ENCODE data around the gene C4orf50.

The C4orf50 gene

DNA sequence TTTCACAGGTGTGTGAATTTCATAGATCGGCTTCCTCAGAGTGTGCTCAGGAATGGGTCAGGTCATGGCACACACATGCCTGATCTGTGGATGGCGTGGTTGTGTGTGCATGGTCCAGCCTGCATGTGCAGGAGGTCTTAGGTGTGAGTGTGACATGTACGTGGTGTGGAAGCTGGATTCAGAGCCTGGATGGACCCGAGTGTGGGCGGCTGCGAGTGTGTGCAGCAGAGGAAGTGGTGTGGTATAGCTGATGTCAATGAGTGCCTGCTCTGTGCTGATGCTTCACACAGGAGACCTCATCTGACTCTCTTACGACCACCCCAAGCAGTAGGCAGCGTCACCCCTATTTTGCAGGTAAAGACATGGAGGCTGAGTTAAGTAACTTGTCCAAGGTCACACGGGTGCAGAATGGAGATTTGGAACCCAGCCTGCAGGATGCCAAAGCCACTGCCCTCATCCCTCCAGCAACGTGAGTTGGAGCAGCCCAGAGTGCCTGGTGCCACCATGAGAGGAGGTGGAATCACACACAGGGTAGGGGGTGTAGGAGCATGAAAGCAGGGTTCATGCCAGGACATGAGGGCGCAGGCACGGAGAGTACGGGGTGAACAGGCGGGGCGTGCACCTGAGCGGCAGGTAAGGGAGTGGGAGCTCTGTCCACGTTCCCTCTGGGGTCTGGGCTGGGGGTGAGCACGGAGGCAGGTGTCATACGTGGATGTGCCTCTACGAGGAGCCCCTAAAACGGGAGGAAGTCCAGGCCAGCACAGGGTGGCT is 24.2 kb upstream of the C4orf50 start:
- Histone ChIP-seq H3K9me3 (ENCODE audit: control insufficient read depth, insufficient read depth, low read length) (no peaks in the 10 kb centered on the region), H3K4me1 (ENCODE audit: control insufficient read depth, insufficient read depth, low read length) (no peaks in the 10 kb centered on the region), H3K4me3 (ENCODE audit: low read depth, low read length) (no peak overlapping the region), H3K9ac (ENCODE audit: low read depth, low read length) (no peak overlapping the region), H3K27me3 (ENCODE audit: control insufficient read depth, insufficient read depth, low read length) (no peaks in the 10 kb centered on the region), H3K36me3 (ENCODE audit: control insufficient read depth, insufficient read depth, low read length) (no peaks in the 10 kb centered on the region)

DNA sequence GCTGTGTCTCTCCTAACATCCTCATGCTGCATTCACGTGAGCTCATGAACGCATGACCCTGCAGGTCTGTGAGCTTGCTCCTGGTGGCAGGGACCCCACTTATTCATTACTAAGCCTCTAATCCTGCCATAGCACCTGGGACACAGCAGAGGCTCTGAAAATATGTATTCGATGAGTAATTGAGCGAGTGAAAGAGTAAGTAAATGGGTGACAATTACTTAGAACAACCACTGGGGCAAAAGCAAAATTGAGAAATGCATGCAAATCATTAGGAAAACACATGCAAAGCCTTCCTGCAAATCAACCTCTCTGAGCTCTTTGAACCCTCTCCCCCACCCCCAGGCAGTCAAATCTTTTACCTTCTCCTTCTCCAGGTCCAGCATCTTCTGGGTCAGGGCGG is 23.6 kb upstream of the C4orf50 start:
- H3K36me3 ChIP-seq (ENCODE audit: control insufficient read depth, insufficient read depth, low read length): no peaks in the 10 kb centered on the region
- H3K27me3 ChIP-seq (ENCODE audit: control insufficient read depth, insufficient read depth, low read length): no peaks in the 10 kb centered on the region
- no peaks in the 10 kb centered on the region for H3K9me3 ChIP-seq (ENCODE audit: control insufficient read depth, insufficient read depth, low read length)
- no peaks in the 10 kb centered on the region for H3K4me1 ChIP-seq (ENCODE audit: control insufficient read depth, insufficient read depth, low read length)
- H3K9ac ChIP-seq (ENCODE audit: low read depth, low read length): no peak overlapping the region
- no peak overlapping the region for H3K4me3 ChIP-seq (ENCODE audit: low read depth, low read length)

DNA sequence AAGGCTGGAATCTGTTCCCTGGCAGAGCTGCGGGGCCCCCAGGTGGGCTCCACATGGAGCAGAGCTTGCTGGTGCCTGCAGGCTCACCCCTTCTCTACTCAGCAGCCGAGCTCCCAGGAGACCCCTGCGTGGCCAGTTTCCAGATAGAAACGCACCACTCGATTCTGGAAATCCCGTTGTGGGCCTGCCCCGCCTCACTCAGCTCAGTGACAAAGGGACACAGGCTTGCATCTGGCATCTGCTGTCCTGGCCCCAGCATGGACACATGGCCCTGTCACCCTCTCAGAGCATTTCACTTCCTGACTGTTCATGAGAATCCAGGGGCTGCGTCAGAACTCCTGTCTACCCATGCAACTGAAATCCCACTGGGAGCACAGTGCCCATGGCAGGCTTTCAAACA is 20.5 kb upstream of the C4orf50 start:
- H3K4me3 ChIP-seq (ENCODE audit: low read depth, low read length): no peak overlapping the region
- H3K27me3 ChIP-seq (ENCODE audit: control insufficient read depth, insufficient read depth, low read length): no peaks in the 10 kb centered on the region
- H3K4me1 ChIP-seq (ENCODE audit: control insufficient read depth, insufficient read depth, low read length): no peaks in the 10 kb centered on the region
- no peak overlapping the region for H3K9ac ChIP-seq (ENCODE audit: low read depth, low read length)
- H3K9me3 ChIP-seq (ENCODE audit: control insufficient read depth, insufficient read depth, low read length): no peaks in the 10 kb centered on the region
- no peaks in the 10 kb centered on the region for H3K36me3 ChIP-seq (ENCODE audit: control insufficient read depth, insufficient read depth, low read length)

DNA sequence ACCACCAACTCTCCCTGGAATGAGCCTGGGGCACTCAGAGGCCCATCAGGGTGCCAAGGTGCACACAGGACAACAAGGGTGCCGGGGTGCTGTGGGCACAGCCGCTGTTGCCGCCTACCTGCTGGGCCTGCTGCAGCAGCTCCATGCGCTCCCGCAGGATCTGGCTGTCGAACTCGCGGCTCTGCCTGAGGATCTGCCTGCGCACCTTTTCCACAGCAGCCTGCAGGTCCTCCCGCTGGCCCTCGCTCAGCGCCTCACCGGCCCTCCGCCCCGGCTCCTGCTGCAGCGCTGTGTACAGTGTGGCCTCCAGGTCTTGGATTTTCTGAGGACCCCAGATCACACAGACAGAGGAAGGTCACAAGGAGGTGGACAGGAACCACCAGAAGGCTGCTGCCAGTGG is 17.6 kb upstream of the C4orf50 start:
- Histone ChIP-seq H3K9ac (ENCODE audit: low read depth, low read length) (no peak overlapping the region), H3K4me3 (ENCODE audit: low read depth, low read length) (no peak overlapping the region), H3K4me1 (ENCODE audit: control insufficient read depth, insufficient read depth, low read length) (no peaks in the 10 kb centered on the region), H3K9me3 (ENCODE audit: control insufficient read depth, insufficient read depth, low read length) (no peaks in the 10 kb centered on the region), H3K27me3 (ENCODE audit: control insufficient read depth, insufficient read depth, low read length) (no peaks in the 10 kb centered on the region), H3K36me3 (ENCODE audit: control insufficient read depth, insufficient read depth, low read length) (no peaks in the 10 kb centered on the region)

DNA sequence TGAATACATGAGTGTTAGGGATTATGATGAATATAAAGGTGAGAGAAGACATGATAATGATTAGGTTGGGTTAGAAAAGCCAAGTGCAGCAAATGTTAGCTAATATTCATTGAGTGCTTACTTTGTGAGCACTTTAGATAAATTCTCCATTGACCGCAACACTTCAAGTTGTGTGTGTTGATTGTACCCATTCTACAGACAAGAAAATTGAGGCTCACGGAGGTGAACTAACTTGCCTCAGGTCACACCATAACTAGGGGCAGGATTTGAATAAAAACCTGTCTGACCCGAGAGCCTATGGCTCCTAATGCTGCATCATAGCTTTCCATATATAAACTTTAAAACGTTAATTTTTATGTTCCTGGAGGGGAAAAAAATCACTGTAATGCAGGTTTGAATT is 15.2 kb upstream of the C4orf50 start:
- Histone ChIP-seq H3K4me3 (ENCODE audit: low read depth, low read length) (no peak overlapping the region), H3K9me3 (ENCODE audit: control insufficient read depth, insufficient read depth, low read length) (no peaks in the 10 kb centered on the region), H3K9ac (ENCODE audit: low read depth, low read length) (no peak overlapping the region), H3K4me1 (ENCODE audit: control insufficient read depth, insufficient read depth, low read length) (no peaks in the 10 kb centered on the region), H3K27me3 (ENCODE audit: control insufficient read depth, insufficient read depth, low read length) (no peaks in the 10 kb centered on the region), H3K36me3 (ENCODE audit: control insufficient read depth, insufficient read depth, low read length) (no peaks in the 10 kb centered on the region)

DNA sequence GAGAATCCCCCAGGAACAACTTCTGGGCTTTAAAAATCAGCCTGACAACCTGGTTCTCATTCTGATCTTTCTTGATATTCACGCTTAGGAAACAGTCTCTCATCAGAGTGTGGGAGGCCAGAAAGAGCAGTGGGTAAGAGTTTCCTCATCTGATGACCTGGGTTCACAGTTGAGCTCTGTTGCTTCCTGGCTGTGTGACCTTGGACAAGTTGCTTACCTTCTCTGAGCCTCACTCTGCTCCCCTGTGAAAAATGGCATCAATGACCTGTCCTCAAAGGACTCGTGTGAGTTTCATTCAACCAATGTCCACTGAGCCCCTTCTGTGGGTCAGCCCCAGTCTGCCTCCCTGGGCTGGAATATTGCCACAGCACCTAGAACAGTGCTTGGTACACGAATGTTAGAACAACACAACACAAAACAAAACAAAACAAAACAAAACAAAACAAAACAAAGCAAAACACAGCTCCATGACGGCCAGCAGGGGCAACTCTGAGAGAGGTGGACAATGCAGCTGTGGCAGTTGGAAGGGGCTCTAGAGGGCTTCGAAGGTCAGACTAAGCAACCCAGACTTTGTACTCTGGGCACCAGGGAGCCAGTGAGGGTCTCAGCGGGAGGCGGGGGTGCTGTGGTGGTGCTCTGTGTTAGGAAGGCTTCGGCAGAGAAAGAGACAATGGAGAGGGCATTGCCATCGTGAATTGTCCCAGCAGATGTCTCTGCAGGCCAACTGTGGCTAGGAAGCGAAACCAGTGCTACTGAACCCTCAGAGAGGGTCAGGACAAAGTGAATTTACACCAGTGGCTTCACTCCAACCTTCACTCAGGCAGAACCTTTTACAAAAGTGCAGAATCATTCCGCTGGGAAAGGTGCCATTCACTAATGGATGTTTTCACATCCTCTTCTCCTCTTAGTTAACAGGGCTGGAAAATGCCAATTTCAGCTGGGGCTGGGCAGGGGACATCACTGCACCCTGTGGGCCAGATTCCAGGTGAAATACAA is 14.3 kb upstream of the C4orf50 start:
- H3K9me3 ChIP-seq (ENCODE audit: control insufficient read depth, insufficient read depth, low read length): no peaks in the 10 kb centered on the region
- H3K4me1 ChIP-seq (ENCODE audit: control insufficient read depth, insufficient read depth, low read length): no peaks in the 10 kb centered on the region
- no peak overlapping the region for H3K9ac ChIP-seq (ENCODE audit: low read depth, low read length)
- no peaks in the 10 kb centered on the region for H3K36me3 ChIP-seq (ENCODE audit: control insufficient read depth, insufficient read depth, low read length)
- no peak overlapping the region for H3K4me3 ChIP-seq (ENCODE audit: low read depth, low read length)
- no peaks in the 10 kb centered on the region for H3K27me3 ChIP-seq (ENCODE audit: control insufficient read depth, insufficient read depth, low read length)

DNA sequence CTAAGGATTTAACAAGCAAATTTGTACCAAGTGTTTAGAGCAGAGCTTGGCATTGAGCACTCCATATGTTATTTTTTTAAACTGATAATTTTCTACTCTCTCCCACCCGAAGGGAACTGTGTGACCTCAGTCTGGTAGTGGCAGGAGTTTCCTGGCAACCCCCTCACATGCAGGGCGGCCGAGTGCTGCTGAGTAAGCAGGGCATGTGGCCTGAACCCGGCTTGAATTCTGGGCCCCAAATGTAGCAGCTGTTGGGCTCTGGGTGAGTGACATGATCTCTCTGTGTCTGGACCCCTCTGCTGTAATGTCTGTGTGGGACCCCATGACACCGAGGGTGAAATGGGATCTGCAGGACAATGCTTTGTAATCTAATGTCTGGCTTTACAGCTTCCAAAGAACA is 13.6 kb upstream of the C4orf50 start:
- Histone ChIP-seq H3K27me3 (ENCODE audit: control insufficient read depth, insufficient read depth, low read length) (no peaks in the 10 kb centered on the region), H3K4me1 (ENCODE audit: control insufficient read depth, insufficient read depth, low read length) (no peaks in the 10 kb centered on the region), H3K36me3 (ENCODE audit: control insufficient read depth, insufficient read depth, low read length) (no peaks in the 10 kb centered on the region), H3K9me3 (ENCODE audit: control insufficient read depth, insufficient read depth, low read length) (no peaks in the 10 kb centered on the region), H3K4me3 (ENCODE audit: low read depth, low read length) (no peak overlapping the region), H3K9ac (ENCODE audit: low read depth, low read length) (no peak overlapping the region)

DNA sequence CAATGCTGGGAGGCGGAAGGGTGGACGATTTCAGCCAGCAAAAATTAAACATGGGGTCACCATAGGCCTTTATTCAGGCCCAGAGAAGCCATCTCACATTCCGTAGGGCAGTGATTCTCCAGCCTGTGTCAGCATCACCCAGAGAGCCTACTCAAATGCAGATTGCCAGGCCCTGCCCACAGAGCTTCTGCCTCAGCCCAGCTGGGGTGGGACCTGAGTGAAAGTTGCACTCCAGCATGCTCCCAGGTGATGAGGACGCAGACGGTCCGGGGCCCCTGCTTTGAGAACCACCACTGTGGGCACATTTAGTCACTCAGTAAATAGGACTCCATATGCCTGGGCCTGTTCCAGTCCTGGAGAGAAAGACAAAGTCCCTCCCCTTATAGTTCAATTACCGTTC is 12.4 kb upstream of the C4orf50 start:
- Histone ChIP-seq H3K4me1 (ENCODE audit: control insufficient read depth, insufficient read depth, low read length) (no peaks in the 10 kb centered on the region), H3K4me3 (ENCODE audit: low read depth, low read length) (no peak overlapping the region), H3K27me3 (ENCODE audit: control insufficient read depth, insufficient read depth, low read length) (no peaks in the 10 kb centered on the region), H3K36me3 (ENCODE audit: control insufficient read depth, insufficient read depth, low read length) (no peaks in the 10 kb centered on the region), H3K9me3 (ENCODE audit: control insufficient read depth, insufficient read depth, low read length) (no peaks in the 10 kb centered on the region), H3K9ac (ENCODE audit: low read depth, low read length) (no peak overlapping the region)

DNA sequence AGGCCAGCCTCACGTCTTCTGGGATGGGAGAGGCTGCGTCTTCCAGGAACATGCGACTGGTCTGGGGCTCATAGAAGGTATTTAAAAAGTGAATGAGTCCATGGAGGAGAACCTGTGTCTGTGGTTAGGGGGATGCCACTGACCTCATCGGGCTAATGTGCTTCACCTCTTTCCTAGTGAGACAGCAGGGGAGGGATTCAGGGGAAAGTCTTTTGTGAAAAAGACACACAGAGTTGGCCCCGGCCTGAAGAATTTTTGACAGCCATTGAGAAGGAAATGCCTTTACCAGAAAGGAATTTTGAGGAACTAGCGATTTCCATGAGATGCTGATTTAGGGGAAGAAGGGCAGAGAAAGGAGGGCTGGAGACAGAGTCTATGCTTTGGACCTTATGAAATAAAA is 11.0 kb upstream of the C4orf50 start:
- Histone ChIP-seq H3K9me3 (ENCODE audit: control insufficient read depth, insufficient read depth, low read length) (no peaks in the 10 kb centered on the region), H3K4me3 (ENCODE audit: low read depth, low read length) (no peak overlapping the region), H3K9ac (ENCODE audit: low read depth, low read length) (no peak overlapping the region), H3K27me3 (ENCODE audit: control insufficient read depth, insufficient read depth, low read length) (no peaks in the 10 kb centered on the region), H3K4me1 (ENCODE audit: control insufficient read depth, insufficient read depth, low read length) (no peaks in the 10 kb centered on the region), H3K36me3 (ENCODE audit: control insufficient read depth, insufficient read depth, low read length) (no peaks in the 10 kb centered on the region)

DNA sequence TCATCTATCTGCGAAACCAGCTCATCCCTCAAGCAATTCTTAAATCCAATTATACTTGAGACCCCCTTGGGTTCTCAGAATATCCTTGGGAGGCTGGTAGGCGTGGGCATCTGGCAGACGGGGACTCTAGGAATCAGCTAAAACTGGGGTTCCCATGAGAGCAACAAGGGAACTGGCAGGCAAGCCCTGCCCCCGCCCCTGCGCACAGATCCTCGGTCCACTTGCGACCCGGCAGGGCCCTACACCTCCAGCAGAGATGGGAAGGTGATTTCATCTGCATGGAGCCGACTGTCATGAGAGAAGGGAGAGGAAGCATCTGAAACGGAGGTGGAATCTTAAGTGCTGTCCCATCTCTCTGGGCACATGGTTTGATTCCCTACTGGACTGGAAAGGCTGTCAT is 9.9 kb upstream of the C4orf50 start:
- no peaks in the 10 kb centered on the region for H3K27me3 ChIP-seq (ENCODE audit: control insufficient read depth, insufficient read depth, low read length)
- H3K9me3 ChIP-seq (ENCODE audit: control insufficient read depth, insufficient read depth, low read length): no peaks in the 10 kb centered on the region
- no peak overlapping the region for H3K4me3 ChIP-seq (ENCODE audit: low read depth, low read length)
- no peaks in the 10 kb centered on the region for H3K4me1 ChIP-seq (ENCODE audit: control insufficient read depth, insufficient read depth, low read length)
- no peaks in the 10 kb centered on the region for H3K36me3 ChIP-seq (ENCODE audit: control insufficient read depth, insufficient read depth, low read length)
- H3K9ac ChIP-seq (ENCODE audit: low read depth, low read length): no peak overlapping the region

DNA sequence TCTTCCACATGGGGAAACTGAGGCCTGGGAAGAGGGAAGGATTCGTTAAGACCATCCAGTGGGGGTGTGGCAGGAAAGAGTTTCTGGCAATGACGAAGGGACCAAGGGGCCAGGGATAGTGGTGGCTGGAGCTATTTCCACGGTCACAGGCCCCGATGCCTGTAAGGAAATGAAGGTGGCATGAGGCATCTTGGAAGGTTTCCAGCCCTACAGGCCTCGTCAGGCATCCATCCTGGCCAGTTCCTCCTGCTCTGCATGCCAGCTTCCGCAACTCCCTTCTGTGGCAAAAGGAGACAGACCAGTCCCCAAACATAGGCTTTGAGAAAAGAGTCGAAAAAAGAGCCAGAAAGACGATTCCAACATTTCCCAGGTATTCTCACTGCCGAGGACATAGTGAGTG is 9.2 kb upstream of the C4orf50 start:
- no peak overlapping the region for H3K4me3 ChIP-seq (ENCODE audit: low read depth, low read length)
- H3K4me1 ChIP-seq (ENCODE audit: control insufficient read depth, insufficient read depth, low read length): no peaks in the 10 kb centered on the region
- no peaks in the 10 kb centered on the region for H3K27me3 ChIP-seq (ENCODE audit: control insufficient read depth, insufficient read depth, low read length)
- H3K9me3 ChIP-seq (ENCODE audit: control insufficient read depth, insufficient read depth, low read length): no peaks in the 10 kb centered on the region
- H3K36me3 ChIP-seq (ENCODE audit: control insufficient read depth, insufficient read depth, low read length): no peaks in the 10 kb centered on the region
- H3K9ac ChIP-seq (ENCODE audit: low read depth, low read length): no peak overlapping the region
